Kidney (tissue), 14 donors: ENCODE results near the gene PKMYT1. TPM values are rescaled to one million over a fixed set of nuclear protein-coding genes. Genes with fewer than 3 reads are reported as not detected.
"Not testable (repeated sequence)": the region's sequence is repeated elsewhere in the genome, so short reads cannot be mapped to it uniquely, and the experiment has no call there.

ENCODE experiments used
- DNase-seq, 5 donors: peaks; one replicate each; pipeline ENCODE4 v3.0.0-alpha.2; 2013 to 2020
- FAIRE-seq: peaks from 2 replicates; lab custom pipeline; 2012; peaks lifted over from hg19 to GRCh38; lab: Jason Lieb, UNC
- H3K27ac ChIP-seq, 2 donors: one replicate each; pipeline ENCODE4 v1.7.0; 2013; ENCODE audit warnings: low read depth in 2 of 2, low read length in 2 of 2, inconsistent platforms in 1 of 2
- H3K27me3 ChIP-seq: one replicate; pipeline ENCODE4 v1.7.1; 2013; ENCODE audit warnings: low read length, inconsistent platforms; ENCODE audit not compliant: control insufficient read depth, insufficient read depth
- H3K36me3 ChIP-seq, 3 donors: one replicate each; pipeline versions ENCODE4 v1.7.0 to v1.7.1; 2013; ENCODE audit warnings: low read length in 3 of 3, control low read depth in 1 of 3, inconsistent platforms in 1 of 3; ENCODE audit not compliant: insufficient read depth in 3 of 3, control insufficient read depth in 2 of 3
- H3K4me1 ChIP-seq, 3 donors: one replicate each; pipeline versions ENCODE4 v1.7.0 to v1.7.1; 2013; ENCODE audit warnings: low read length in 3 of 3, inconsistent platforms in 1 of 3, low read depth in 1 of 3; ENCODE audit not compliant: control insufficient read depth in 2 of 3, insufficient read depth in 2 of 3
- H3K4me3 ChIP-seq, 3 donors: one replicate each; pipeline versions ENCODE4 v1.7.0 to v1.8.1; 2013; ENCODE audit warnings: low read length in 3 of 3, control low read depth in 1 of 3, inconsistent platforms in 1 of 3
- H3K9ac ChIP-seq, 3 donors: one replicate each; pipeline versions ENCODE4 v1.7.0 to v1.7.1; 2013; ENCODE audit warnings: low read length in 3 of 3, control low read depth in 1 of 3, inconsistent platforms in 1 of 3
- H3K9me3 ChIP-seq, 3 donors: one replicate each; pipeline versions ENCODE4 v1.7.0 to v1.7.1; 2013; ENCODE audit warnings: low read length in 3 of 3, control low read depth in 1 of 3, inconsistent platforms in 1 of 3; ENCODE audit not compliant: control insufficient read depth in 2 of 3, insufficient read depth in 1 of 3
- intact Hi-C: fragments of 100-400 bp; cut with DNase I; formaldehyde crosslinking; loops from one replicate; pipeline ENCODE4 v1.11.1; 2022
- polyA plus RNA-seq: library from polyadenylated mRNA; stranded (reverse); fragments of 350-450 nt; fragmentation: Illumina TruSeq; extraction: RNeasy Lipid Tissue Mini Kit (QIAGEN cat#74804); gene quantifications from one replicate; pipeline ENCODE4 v1.2.3, GENCODE V29; 2014; ENCODE audit warnings: low read depth, low replicate concordance; ENCODE audit not compliant: insufficient read depth
- total RNA-seq: library from RNA; stranded (reverse); fragmentation: NEBNext Ultra II Directional; extraction: Animal tissue kit (Norgen Biotek cat#: 25700); gene quantifications from one replicate; pipeline ENCODE4 v1.2.1, GENCODE V29; 2021
- TF ChIP-seq, protein P1 (sequence below): IDR thresholded peaks from 3 replicates; pipeline ENCODE4 v1.5.1; 2012; ENCODE audit warnings: mild to moderate bottlenecking, moderate library complexity, borderline replicate concordance; ENCODE audit not compliant: insufficient read depth; ENCODE audit errors: extremely low read depth
- donor health status: control.
- donor health status: control.
- donor health status: control.
- donor health status: control.
- donor health status: control.
- donor health status: DM: yes; HTN: yes; CAD: no.
- donor health status: Normal renal cell carcinoma (clear cell type).

The PKMYT1 gene
- total and polyA plus RNA-seq, 2 donors from 2014 or later, result 0.97 to 2.2 TPM

DNA sequence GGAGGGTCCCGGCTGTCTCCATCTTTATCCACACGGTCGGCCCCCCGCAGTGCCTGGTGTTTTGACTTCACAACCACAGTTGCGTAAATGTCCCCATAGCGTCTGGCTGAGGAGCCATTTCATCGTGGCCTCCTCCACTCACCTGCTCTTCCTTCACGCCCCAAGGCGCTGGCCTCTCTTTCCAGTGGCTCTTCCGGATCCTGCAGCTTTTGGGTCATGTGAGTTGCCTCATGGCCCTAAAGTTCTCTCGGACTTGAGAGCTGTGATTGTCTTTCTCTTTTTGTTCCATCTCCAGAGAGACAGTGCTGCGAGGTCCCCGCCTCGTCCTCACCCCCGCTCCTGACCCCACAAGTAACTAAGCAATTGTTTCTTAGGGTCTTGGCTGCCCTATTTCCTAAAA is 45.8 kb downstream of the PKMYT1 start:
- Histone ChIP-seq H3K9me3 (no peaks in the 10 kb centered on the region), H3K9ac (no peak overlapping the region), H3K27me3 (no peaks in the 10 kb centered on the region), H3K27ac (no peak overlapping the region), H3K4me3 (no peak overlapping the region), H3K36me3 (peaks cover 0 to 10% (median 5%) of the 10 kb centered on the region in 3 donors), H3K4me1 (no peaks in the 10 kb centered on the region)
- DNase-seq (no peak), FAIRE-seq (no peak)
- intact Hi-C loops, result no loop called here
- TF ChIP-seq, protein P1, sequence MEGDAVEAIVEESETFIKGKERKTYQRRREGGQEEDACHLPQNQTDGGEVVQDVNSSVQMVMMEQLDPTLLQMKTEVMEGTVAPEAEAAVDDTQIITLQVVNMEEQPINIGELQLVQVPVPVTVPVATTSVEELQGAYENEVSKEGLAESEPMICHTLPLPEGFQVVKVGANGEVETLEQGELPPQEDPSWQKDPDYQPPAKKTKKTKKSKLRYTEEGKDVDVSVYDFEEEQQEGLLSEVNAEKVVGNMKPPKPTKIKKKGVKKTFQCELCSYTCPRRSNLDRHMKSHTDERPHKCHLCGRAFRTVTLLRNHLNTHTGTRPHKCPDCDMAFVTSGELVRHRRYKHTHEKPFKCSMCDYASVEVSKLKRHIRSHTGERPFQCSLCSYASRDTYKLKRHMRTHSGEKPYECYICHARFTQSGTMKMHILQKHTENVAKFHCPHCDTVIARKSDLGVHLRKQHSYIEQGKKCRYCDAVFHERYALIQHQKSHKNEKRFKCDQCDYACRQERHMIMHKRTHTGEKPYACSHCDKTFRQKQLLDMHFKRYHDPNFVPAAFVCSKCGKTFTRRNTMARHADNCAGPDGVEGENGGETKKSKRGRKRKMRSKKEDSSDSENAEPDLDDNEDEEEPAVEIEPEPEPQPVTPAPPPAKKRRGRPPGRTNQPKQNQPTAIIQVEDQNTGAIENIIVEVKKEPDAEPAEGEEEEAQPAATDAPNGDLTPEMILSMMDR, result no peak

DNA sequence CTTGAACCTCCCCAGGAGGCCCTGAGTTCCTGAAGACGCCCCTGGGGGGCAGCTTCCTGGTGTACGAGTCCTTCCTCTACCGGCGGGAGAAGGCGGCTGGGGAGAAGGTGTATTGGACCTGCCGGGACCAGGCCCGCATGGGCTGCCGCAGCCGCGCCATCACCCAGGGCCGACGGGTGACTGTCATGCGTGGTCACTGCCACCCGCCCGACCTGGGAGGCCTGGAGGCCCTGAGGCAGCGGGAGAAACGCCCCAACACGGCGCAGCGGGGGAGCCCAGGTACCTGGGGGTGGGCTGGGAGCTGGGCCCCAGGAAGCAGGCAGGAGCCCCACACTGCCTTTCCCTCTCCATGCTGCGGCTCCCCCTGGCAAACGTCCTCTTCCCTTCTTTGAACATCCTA is 46.5 kb downstream of the PKMYT1 start:
- intact Hi-C loops, result no loop called here
- no peak for DNase-seq
- Histone ChIP-seq H3K27me3 (no peaks in the 10 kb centered on the region), H3K27ac (no peak overlapping the region), H3K4me1 (no peaks in the 10 kb centered on the region), H3K9me3 (no peaks in the 10 kb centered on the region), H3K4me3 (no peak overlapping the region), H3K36me3 (peaks cover 0 to 9% (median 5%) of the 10 kb centered on the region in 3 donors), H3K9ac (no peak overlapping the region)
- no peak for FAIRE-seq
- TF ChIP-seq, protein P1, result no peak

DNA sequence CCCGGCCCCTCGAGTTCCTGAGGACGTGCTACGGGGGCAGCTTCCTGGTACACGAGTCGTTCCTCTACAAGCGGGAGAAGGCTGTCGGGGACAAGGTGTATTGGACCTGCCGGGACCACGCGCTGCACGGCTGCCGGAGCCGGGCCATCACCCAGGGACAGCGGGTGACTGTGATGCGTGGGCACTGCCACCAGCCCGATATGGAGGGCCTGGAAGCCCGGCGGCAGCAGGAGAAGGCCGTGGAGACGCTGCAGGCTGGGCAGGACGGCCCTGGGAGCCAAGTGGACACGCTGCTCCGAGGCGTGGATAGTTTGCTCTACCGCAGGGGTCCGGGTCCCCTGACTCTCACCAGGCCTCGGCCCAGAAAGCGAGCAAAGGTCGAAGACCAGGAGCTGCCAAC is 47.1 kb downstream of the PKMYT1 start:
- no peaks in the 10 kb centered on the region for H3K4me1 ChIP-seq
- no peak overlapping the region for H3K9ac ChIP-seq
- DNase-seq (no peak), FAIRE-seq (no peak)
- H3K27me3 ChIP-seq, result no peaks in the 10 kb centered on the region
- TF ChIP-seq, protein P1, result no peak
- H3K9me3 ChIP-seq, result no peaks in the 10 kb centered on the region
- intact Hi-C loops, result no loop called here
- H3K36me3 ChIP-seq, result peaks cover 0 to 9% (median 5%) of the 10 kb centered on the region in 3 donors
- no peak overlapping the region for H3K27ac ChIP-seq
- no peak overlapping the region for H3K4me3 ChIP-seq

DNA sequence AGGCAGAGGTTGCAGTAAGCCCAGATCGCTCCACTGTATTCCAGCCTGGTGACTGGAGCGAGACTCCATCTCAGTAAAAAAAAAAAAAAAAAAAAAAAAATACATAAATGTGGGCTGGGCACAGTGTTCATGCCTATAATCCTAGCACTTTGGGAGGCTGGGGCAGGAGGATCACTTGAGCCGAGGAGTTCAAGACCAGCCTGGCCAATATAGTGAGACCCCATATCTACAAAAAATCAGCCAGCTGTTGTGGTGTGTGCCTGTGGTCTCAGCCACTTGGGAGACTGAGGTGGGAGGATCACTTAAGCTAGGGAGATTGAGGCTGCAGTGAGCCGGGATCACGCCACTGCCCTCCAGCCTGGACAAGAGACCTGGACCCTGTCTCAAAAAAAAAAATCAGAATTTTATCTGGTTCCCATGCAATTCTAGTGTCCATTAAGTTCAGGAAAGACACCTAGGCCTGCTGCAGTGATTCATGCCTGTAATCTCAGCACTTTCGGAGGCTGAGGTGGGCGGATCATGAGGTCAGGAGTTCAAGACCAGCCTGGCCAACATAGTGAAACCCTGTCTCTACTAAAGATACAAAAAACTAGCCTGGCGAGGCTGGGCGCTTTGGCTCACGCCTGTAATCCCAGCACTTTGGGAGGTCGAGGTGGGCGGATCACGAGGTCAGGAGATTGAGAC is 48.9 kb downstream of the PKMYT1 start:
- intact Hi-C loops, H3K9ac ChIP-seq, H3K4me3 ChIP-seq, H3K4me1 ChIP-seq, H3K27ac ChIP-seq, DNase-seq, H3K27me3 ChIP-seq, H3K9me3 ChIP-seq, H3K36me3 ChIP-seq, FAIRE-seq: not testable (repeated sequence)
